ENCODE results near the gene PWWP2B.

Gene PWWP2B

DNA sequence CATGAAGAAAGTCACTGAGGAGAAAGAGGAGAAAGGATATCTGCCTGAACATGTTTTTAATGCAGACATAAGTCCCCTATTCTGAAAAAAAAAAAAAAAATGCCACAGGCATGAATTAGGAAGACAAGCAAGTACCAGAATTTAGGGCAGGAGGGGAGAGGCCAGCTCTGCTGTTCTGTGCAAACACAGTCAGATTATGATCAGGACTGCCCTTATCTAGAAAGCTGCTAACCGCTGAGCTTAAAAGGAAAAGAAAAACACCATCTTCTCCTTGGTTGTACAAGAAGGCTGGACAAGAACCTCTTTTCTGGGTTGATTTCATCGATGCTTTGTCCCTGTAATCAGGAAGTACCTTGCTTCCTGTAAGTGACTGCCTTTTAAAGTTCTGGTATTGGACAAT lies 15.3 kb upstream of the PWWP2B start:
- Mint-ChIP-seq H3K27me3 (ENCODE audit: low read depth, poor library complexity) (peaks cover 9% of the 10 kb centered on the region), H3K36me3 (ENCODE audit: low read depth) (peaks cover 30% of the 10 kb centered on the region), H3K4me1 (peaks cover 51% of the 10 kb centered on the region), H3K4me3 (no peak overlapping the region), H3K27ac (no peak overlapping the region), H3K9me3 (peaks cover 25% of the 10 kb centered on the region)
- TF ChIP-seq, protein P1, sequence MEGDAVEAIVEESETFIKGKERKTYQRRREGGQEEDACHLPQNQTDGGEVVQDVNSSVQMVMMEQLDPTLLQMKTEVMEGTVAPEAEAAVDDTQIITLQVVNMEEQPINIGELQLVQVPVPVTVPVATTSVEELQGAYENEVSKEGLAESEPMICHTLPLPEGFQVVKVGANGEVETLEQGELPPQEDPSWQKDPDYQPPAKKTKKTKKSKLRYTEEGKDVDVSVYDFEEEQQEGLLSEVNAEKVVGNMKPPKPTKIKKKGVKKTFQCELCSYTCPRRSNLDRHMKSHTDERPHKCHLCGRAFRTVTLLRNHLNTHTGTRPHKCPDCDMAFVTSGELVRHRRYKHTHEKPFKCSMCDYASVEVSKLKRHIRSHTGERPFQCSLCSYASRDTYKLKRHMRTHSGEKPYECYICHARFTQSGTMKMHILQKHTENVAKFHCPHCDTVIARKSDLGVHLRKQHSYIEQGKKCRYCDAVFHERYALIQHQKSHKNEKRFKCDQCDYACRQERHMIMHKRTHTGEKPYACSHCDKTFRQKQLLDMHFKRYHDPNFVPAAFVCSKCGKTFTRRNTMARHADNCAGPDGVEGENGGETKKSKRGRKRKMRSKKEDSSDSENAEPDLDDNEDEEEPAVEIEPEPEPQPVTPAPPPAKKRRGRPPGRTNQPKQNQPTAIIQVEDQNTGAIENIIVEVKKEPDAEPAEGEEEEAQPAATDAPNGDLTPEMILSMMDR (IDR thresholded peaks at IDR 0.05) = no peak
- no peak for DNase-seq

DNA sequence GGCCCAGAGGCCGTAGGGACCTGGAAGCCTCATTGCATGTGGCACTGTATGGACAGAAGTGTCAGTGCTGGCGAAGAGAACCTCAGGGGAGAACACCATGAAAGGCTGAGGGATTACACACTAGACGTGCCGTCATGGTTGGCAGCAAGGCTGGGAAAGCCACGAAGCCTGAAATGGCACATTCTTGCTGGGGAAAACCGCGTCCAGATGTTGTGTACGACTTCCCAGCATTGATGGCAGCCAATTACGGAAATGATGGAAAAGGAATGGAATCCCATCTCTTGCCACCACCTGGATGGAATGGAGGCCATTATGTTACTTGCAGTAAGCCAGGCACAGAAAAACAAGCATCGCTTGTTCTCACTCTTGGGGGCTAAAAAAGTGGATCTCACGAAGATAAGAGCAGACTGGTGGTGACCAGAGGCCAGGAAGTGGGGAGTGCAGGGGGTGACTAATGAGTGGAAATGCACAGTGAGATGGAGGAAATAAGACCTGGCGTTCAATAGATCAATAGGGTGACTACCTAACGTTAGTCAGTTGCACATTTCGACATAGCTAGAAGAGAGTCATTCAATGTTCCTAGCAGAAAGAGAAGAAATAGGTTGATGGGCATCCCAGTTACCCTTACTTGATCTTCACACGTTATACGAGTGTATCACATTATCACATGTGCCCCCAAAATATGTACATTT lies 14.6 kb upstream of the PWWP2B start:
- Mint-ChIP-seq H3K27ac (peak overlapping the region; percentile 12), H3K4me3 (no peak overlapping the region), H3K36me3 (ENCODE audit: low read depth) (peaks cover 30% of the 10 kb centered on the region), H3K27me3 (ENCODE audit: low read depth, poor library complexity) (peaks cover 9% of the 10 kb centered on the region), H3K4me1 (peaks cover 49% of the 10 kb centered on the region), H3K9me3 (peaks cover 25% of the 10 kb centered on the region)
- TF ChIP-seq, protein P1 (IDR thresholded peaks at IDR 0.05) = no peak
- DNase-seq = no peak

DNA sequence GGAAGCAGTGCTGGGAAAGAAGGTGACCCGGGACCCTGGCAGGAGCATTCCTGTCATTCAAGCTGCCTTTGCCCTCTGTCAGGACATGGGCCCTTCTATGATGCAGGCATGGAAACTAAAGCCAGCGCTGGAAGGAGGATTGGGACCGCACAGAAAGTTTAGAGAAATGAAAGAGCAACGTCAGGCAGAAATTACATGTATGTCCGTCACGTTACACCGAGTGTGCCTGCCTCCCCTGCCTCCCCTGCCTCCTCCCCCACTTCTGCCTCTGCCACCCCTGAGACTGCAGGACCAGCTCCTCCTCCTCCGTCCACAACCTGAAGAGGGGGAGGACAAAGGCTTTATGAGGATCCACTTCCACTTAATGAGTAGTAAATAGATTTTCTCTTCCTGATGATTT lies 13.9 kb upstream of the PWWP2B start:
- Mint-ChIP-seq H3K4me1 (peaks cover 51% of the 10 kb centered on the region), H3K27me3 (ENCODE audit: low read depth, poor library complexity) (peaks cover 12% of the 10 kb centered on the region), H3K36me3 (ENCODE audit: low read depth) (peaks cover 27% of the 10 kb centered on the region), H3K9me3 (peaks cover 25% of the 10 kb centered on the region), H3K27ac (peak overlapping the region; percentile 75), H3K4me3 (no peak overlapping the region)
- DNase-seq = no peak
- TF ChIP-seq, protein P1 (IDR thresholded peaks at IDR 0.05) = no peak

GRCh38 chr10:132383751-132384196 lies 13.2 kb upstream of the PWWP2B start:
- Mint-ChIP-seq H3K27ac (peak overlapping the region; percentile 75), H3K36me3 (ENCODE audit: low read depth) (peaks cover 21% of the 10 kb centered on the region), H3K9me3 (peaks cover 18% of the 10 kb centered on the region), H3K27me3 (ENCODE audit: low read depth, poor library complexity) (peaks cover 12% of the 10 kb centered on the region), H3K4me3 (peak overlapping the region; percentile 23), H3K4me1 (peaks cover 46% of the 10 kb centered on the region)
- DNase-seq = no peak
- TF ChIP-seq, protein P1 (IDR thresholded peaks at IDR 0.05) = no peak

DNA sequence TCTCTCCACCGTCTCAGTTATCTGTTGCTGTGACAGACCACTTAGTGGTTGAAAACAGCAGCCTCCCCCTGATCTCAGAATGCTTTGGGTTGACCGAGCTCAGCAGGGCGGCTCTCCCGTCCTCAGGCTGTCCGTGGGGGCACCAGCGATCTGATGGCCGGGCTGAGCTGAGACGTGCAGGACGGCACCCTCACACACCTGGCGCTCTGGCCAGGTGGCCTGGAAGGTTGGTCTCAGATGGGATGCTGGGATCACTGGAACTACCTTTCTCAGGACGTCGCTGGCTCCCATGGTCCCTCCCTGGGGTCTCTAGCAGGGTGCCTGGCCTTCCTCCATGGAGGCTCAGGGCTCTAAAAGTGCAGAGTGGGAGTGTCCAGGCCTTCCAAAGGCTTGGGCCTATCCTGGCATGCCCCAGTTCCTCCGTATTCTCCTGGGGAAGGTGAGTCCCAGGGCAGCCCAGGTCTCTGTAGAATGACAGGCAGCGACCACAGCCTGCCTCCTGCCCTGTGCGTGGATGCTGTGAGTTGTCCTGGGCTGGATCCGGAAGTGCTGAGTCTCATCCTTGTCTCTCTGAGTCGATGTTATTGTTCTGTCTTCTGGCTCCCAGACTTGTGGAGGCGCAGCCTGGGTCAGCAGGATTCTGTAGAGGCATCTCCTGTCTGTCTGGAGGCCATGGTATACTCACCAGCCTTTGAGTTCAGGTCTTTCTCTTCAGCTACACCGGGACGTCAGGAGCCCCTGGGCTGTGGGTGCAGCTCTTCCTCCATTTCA lies 12.2 kb upstream of the PWWP2B start:
- Mint-ChIP-seq H3K27ac (peak overlapping the region; percentile 55), H3K36me3 (ENCODE audit: low read depth) (peaks cover 11% of the 10 kb centered on the region), H3K9me3 (peaks cover 11% of the 10 kb centered on the region), H3K4me1 (peaks cover 46% of the 10 kb centered on the region), H3K4me3 (no peak overlapping the region), H3K27me3 (ENCODE audit: low read depth, poor library complexity) (peaks cover 8% of the 10 kb centered on the region)
- TF ChIP-seq, protein P1 (IDR thresholded peaks at IDR 0.05) = no peak
- no peak for DNase-seq

All from nephron progenitor cell (in vitro differentiated cells).